Measurements from ENCODE around the gene DPYD.

DNA sequence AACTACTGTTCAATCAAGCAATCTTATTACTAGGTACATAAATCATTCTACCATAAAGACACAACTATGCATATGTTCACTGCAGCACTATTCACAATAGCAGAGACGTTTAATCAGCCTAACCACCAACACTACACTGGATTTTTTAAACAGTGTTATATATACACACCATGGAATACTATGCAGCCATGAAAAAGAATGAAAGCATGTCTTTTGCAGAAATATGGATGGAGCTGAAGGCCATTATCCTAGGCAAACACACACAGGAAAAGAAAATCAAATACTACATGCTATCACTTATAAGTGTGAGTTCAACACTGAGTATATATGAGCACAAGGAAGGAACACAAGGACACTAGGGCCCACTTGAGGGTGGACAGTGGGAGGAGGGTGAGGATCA lies 159.2 kb downstream of the DPYD start:
- no peak for TF ChIP-seq CTCF (IDR thresholded peaks at IDR 0.05 in 2 of 3, conservative IDR thresholded peaks at IDR 0.05 in 1 of 3; ENCODE audit: control insufficient read depth in 2 of 3, extremely low read depth in 1 of 3, insufficient read depth in 1 of 3, low read depth in 3 of 3, low read length in 3 of 3)
- TF ChIP-seq EZH2 (IDR thresholded peaks at IDR 0.05; ENCODE audit: borderline replicate concordance, control insufficient read depth, low read depth, low read length), result no peak
- TF ChIP-seq NR2F1 (conservative IDR thresholded peaks at IDR 0.05), result no peak
- TF ChIP-seq RB1 (IDR thresholded peaks at IDR 0.05; ENCODE audit: borderline replicate concordance), result no peak
- TF ChIP-seq RAD21 (IDR thresholded peaks at IDR 0.05; ENCODE audit: insufficient read depth, low read depth, low read length), result no peak
- TF ChIP-seq JUND (IDR thresholded peaks at IDR 0.05; ENCODE audit: low read depth, low read length), result no peak
- no peak for TF ChIP-seq MXI1 (IDR thresholded peaks at IDR 0.05; ENCODE audit: low read depth, low read length)
- TF ChIP-seq SMARCA5 (IDR thresholded peaks at IDR 0.05), result no peak
- no peak for TF ChIP-seq POLR2AphosphoS5 (IDR thresholded peaks at IDR 0.05; ENCODE audit: low read length)
- no peak for TF ChIP-seq CREB1 (IDR thresholded peaks at IDR 0.05; ENCODE audit: low read depth)
- no peak for TF ChIP-seq NRF1 (conservative IDR thresholded peaks at IDR 0.05; ENCODE audit: low read depth, low read length)
- TF ChIP-seq POLR2A (IDR thresholded peaks at IDR 0.05; ENCODE audit: low read depth, low read length), result no peak
- no peak for TF ChIP-seq SIN3A (IDR thresholded peaks at IDR 0.05; ENCODE audit: low read depth, low read length)

Data from GM12878 (cell line).